Measurements from ENCODE around the gene LIF.

DNA sequence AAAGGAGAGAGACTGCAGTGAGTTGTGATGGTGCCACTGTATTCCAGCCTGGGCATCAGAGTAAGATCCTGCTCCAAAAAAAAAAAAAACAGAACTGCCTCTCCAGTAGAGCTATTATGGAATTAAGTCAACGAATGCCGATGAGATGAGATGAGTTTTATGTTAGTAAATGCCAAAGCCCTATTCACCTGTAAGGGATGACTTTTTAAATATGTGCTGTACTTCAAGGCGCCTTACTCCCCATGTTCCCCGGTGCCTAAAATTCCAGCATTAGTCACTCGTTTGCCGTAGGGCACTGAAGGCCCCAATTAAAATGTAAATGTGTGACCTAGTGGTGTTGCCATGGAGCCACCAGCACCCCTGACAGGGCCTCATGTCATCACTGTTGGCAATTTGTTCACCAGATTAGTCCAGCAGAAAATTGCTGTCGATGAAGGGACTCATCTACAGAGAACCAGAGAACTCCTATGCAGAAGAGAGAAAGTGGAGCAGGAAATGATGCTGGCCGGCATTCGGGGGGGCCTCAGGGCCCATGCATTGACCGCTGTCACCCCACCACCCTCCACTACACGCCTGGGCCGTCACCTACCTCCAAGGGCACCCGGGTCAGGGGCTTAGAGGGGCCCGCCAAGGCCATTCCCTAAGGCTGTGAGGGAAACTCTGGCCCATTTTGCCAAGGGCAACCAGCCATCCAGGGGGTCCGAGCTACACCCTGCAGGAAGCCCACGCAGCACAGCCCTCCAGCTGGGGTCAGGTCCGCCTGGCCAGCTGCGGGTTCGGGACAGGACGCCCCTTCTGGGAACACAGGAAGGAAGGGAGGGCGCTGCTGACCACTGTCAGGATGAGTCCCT, 17.8 kb downstream of the LIF start:
- TF ChIP-seq, protein P1, sequence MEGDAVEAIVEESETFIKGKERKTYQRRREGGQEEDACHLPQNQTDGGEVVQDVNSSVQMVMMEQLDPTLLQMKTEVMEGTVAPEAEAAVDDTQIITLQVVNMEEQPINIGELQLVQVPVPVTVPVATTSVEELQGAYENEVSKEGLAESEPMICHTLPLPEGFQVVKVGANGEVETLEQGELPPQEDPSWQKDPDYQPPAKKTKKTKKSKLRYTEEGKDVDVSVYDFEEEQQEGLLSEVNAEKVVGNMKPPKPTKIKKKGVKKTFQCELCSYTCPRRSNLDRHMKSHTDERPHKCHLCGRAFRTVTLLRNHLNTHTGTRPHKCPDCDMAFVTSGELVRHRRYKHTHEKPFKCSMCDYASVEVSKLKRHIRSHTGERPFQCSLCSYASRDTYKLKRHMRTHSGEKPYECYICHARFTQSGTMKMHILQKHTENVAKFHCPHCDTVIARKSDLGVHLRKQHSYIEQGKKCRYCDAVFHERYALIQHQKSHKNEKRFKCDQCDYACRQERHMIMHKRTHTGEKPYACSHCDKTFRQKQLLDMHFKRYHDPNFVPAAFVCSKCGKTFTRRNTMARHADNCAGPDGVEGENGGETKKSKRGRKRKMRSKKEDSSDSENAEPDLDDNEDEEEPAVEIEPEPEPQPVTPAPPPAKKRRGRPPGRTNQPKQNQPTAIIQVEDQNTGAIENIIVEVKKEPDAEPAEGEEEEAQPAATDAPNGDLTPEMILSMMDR (IDR thresholded peaks at IDR 0.05), result no peak
- TF ChIP-seq POLR2A (IDR thresholded peaks at IDR 0.05), result no peak
